ENCODE measurements around the gene TAF6L. TPM values are rescaled to one million over a fixed set of nuclear protein-coding genes. Genes with fewer than 3 reads are reported as not detected.

The TAF6L gene
- total RNA-seq, 4 donors from 2014 or later, result 13.5 to 43.2 (median 21.4) TPM

- H3K9me3 ChIP-seq, result no peaks in the 10 kb centered on the region
- no peaks in the 10 kb centered on the region for H3K27me3 ChIP-seq
- in situ Hi-C loops (cut with MboI; ENCODE audit: low sequenced_read_pairs in 4 of 4) (no loop called here), intact Hi-C loops (cut with DNase I; ENCODE audit: low total_unique reads) (no loop called here)
- no peak overlapping the region for H3K27ac ChIP-seq
- TF ChIP-seq, protein P1, sequence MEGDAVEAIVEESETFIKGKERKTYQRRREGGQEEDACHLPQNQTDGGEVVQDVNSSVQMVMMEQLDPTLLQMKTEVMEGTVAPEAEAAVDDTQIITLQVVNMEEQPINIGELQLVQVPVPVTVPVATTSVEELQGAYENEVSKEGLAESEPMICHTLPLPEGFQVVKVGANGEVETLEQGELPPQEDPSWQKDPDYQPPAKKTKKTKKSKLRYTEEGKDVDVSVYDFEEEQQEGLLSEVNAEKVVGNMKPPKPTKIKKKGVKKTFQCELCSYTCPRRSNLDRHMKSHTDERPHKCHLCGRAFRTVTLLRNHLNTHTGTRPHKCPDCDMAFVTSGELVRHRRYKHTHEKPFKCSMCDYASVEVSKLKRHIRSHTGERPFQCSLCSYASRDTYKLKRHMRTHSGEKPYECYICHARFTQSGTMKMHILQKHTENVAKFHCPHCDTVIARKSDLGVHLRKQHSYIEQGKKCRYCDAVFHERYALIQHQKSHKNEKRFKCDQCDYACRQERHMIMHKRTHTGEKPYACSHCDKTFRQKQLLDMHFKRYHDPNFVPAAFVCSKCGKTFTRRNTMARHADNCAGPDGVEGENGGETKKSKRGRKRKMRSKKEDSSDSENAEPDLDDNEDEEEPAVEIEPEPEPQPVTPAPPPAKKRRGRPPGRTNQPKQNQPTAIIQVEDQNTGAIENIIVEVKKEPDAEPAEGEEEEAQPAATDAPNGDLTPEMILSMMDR (IDR thresholded peaks at IDR 0.05 in 4 of 5, conservative IDR thresholded peaks at IDR 0.05 in 1 of 5), result no peak
- TF ChIP-seq POLR2A (IDR thresholded peaks at IDR 0.05), result no peak
- no peak for DNase-seq
- no peak for ATAC-seq
- H3K4me3 ChIP-seq, result no peak overlapping the region
- peaks cover under 1 to 5% of the 10 kb centered on the region in 2 donors for H3K4me1 ChIP-seq
- peaks cover 0 to 46% of the 10 kb centered on the region in 2 donors for H3K36me3 ChIP-seq
These were observed 6.2 kb downstream of the TAF6L start for GRCh38 chr11:62777389-62777788.

DNA sequence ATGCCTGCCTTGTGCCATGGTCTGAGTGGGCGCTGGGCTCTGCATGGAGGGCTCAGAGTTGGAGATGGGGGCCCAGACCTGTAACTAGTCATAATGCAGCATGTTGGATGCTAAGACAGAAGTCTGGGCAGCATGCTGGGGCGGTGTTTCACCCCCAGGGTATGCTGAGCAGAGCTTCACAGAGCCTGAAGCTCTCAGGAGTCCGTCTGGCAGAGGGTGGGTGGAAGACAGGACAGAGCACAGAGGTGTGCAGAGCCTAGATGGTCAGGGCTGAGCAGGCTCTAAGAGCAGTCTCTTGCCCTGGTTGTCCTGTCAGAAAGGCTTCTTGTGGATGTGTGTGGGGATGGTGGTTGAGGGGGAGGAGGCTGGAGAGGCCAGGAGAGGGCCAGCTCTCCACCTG, 7.2 kb downstream of the TAF6L start:
- no peak for TF ChIP-seq POLR2A (IDR thresholded peaks at IDR 0.05)
- TF ChIP-seq, protein P1 (IDR thresholded peaks at IDR 0.05 in 4 of 5, conservative IDR thresholded peaks at IDR 0.05 in 1 of 5), result no peak
- in situ Hi-C loops (cut with MboI; ENCODE audit: low sequenced_read_pairs in 4 of 4) (no loop called here), intact Hi-C loops (cut with DNase I; ENCODE audit: low total_unique reads) (no loop called here)
- H3K27me3 ChIP-seq, result no peaks in the 10 kb centered on the region
- DNase-seq, result no peak
- no peak overlapping the region for H3K4me3 ChIP-seq
- no peaks in the 10 kb centered on the region for H3K4me1 ChIP-seq
- H3K36me3 ChIP-seq, result peaks cover 0 to 56% of the 10 kb centered on the region in 2 donors
- H3K27ac ChIP-seq, result no peak overlapping the region
- H3K9me3 ChIP-seq, result no peaks in the 10 kb centered on the region
- ATAC-seq, result no peak

DNA sequence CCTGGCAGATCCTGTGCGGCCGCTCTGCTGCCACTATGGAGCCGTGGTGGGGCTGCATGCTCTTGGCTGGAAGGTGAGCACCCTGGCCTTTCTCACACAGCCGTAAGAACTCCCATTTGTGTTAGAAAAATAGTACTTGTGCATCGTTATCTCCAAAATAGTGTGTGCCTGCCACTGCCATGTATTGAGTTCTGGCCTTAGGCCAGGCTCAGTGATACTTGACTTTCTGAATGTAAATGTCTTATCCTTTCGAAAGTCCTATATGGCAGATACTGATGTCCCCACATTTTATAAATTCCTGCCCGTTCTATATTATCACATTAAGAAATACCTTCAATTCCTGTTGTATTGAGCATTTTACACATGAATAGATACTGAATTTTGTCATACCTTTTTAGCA, 11.6 kb downstream of the TAF6L start:
- H3K36me3 ChIP-seq, result peaks cover 0 to 41% of the 10 kb centered on the region in 2 donors
- no peaks in the 10 kb centered on the region for H3K27me3 ChIP-seq
- no peak for ATAC-seq
- in situ Hi-C loops (cut with MboI; ENCODE audit: low sequenced_read_pairs in 4 of 4) (loop anchor here in 2 of 4 donors (10.0 kb wide), 1 partner anchor 82 kb away; no protein-coding TSS in a partner anchor), intact Hi-C loops (cut with DNase I; ENCODE audit: low total_unique reads) (loop anchor here (10.0 kb wide), 1 partner anchor 138 kb away; the partner anchor contains the start of gene GANAB)
- no peak overlapping the region for H3K27ac ChIP-seq
- DNase-seq, result no peak
- H3K4me3 ChIP-seq, result no peak overlapping the region
- no peaks in the 10 kb centered on the region for H3K9me3 ChIP-seq
- no peak for TF ChIP-seq POLR2A (IDR thresholded peaks at IDR 0.05)
- TF ChIP-seq, protein P1 (IDR thresholded peaks at IDR 0.05 in 4 of 5, conservative IDR thresholded peaks at IDR 0.05 in 1 of 5), result no peak
- H3K4me1 ChIP-seq, result peaks cover 10 to 11% of the 10 kb centered on the region in 2 donors

DNA sequence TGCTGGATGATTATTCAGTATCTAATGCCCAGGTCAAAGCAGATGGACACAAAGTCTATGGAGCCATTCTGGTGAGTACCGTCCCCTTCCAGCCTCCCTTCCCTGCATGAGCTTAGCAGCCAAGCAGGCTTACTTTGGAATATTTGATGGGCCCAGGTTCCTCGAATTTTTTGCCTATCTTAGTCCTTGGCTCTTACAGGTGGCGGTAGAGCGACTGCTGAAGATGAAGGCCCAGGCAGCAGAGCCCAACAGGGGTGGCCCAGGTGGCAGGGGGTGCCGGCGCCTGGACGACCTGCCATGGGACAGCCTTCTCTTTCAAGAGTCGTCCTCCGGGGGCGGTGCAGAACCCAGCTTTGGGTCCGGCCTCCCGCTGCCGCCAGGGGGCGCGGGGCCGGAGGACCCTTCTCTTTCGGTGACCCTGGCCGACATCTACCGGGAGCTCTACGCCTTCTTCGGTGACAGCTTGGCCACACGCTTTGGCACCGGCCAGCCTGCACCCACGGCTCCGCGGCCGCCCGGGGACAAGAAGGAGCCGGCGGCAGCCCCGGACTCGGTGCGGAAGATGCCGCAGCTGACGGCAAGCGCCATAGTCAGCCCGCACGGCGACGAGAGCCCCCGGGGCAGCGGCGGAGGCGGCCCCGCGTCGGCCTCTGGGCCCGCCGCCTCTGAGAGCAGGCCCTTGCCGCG, 15.3 kb downstream of the TAF6L start:
- ATAC-seq (peak; percentile 85 to 88), DNase-seq (peak; percentile 74 to 90)
- peak overlapping the region; percentile 85 to 99 (median 93) for H3K27ac ChIP-seq
- TF ChIP-seq, protein P1 (IDR thresholded peaks at IDR 0.05 in 4 of 5, conservative IDR thresholded peaks at IDR 0.05 in 1 of 5), result peak; percentile 93 to 98 (median 97)
- TF ChIP-seq POLR2A (IDR thresholded peaks at IDR 0.05), result no peak
- H3K36me3 ChIP-seq, result peaks cover 0 to 34% of the 10 kb centered on the region in 2 donors
- H3K4me1 ChIP-seq, result peaks cover 33 to 36% of the 10 kb centered on the region in 2 donors
- H3K9me3 ChIP-seq, result no peaks in the 10 kb centered on the region
- intact Hi-C loops (cut with DNase I; ENCODE audit: low total_unique reads), result loop anchor here (1.0 to 10.0 kb wide), 6 partner anchors 19 to 142 kb away; partner anchors contain the start of genes GANAB, HNRNPUL2, NXF1 and SLC3A2
- in situ Hi-C loops (cut with MboI; ENCODE audit: low sequenced_read_pairs in 4 of 4), result loop anchor here (5.0 to 10.0 kb wide), 2 partner anchors 76 to 78 kb away; no protein-coding TSS in a partner anchor
- H3K4me3 ChIP-seq, result peak overlapping the region; percentile 84 to 97 (median 93)
- H3K27me3 ChIP-seq, result no peaks in the 10 kb centered on the region
